ENCODE measurements around the gene ZMYND8.
"Not testable (repeated sequence)": the region's sequence is repeated elsewhere in the genome, so short reads cannot be mapped to it uniquely, and the experiment has no call there.

The ZMYND8 gene

DNA sequence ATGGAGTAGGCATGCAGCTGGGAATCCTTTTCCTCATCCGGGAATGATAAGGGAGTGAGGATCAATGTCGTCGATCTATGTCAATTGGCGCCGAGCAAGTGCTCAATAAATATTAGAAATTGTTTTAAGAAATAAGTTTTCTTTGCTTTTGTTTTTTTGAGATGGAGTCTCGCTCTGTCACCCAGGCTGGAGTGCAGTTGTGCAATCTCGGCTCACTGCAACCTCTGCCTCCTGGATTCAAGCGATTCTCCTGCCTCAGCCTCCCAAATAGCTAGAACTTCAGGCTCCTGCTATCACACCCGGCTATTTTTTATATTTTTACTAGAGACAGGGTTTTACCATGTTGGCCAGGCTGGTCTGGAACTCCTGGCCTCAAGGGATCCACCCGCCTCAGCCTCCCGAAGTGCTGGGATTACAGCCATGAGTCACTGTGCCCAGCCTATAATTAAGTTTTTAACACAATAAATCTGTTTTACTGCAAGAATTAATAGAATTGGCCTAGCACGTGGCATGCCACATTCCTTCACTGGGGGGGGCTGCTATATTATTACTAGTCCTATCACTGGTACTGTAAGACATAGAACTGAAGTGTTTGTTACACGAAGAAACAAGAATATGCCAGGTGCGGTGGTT is 92.2 kb downstream of the ZMYND8 start:
- not testable (repeated sequence) for DNase-seq (ENCODE audit: low spot score)

DNA sequence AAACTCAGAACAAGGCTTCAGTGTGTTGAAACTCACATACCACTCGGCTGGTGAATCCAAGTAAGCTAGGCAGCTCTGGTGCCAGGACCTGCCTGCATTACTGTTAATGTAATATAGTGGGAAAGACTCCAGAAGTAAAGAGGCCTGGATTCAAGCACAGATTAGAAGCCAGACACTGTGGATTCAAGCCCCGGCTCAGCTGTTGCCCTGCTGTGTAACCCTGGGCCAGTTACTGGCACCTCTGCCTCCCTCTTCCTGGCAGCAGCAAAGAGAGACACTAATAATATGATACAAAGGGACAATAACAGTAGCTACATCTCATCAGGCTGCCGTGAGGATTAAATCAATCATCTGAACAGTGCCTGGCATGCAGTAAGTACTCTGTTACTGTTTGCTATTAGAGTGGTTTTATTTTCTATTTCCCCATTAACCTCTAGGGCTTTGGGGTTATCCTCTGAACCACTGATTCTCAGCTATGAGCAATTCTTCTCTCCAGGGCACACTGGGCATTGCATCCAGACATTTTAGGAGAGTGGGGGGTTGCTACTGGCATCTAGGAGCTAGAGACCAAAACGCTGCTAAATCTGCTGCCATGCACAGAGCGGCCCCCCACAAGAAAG is 92.9 kb downstream of the ZMYND8 start:
- DNase-seq (ENCODE audit: low spot score), result no peak

DNA sequence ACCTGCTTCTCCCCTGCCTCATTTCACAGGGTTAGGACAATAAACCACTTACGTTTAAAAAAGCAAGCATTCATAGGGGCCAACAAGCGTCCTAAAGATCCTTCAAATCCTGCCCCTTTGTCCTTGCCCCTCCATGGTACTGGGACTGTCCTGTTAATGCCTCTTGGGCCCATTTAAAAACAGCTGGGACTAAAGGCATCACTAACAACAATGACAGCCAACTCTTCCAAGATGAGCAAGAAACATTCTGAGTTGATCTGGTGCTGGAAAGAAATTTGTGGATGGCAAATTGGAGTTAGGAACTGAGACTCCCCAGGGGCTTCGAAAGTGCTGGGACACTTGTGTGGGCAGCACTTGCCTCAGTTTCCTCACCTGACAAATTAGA is 93.4 kb downstream of the ZMYND8 start:
- DNase-seq (ENCODE audit: low spot score), result no peak

DNA sequence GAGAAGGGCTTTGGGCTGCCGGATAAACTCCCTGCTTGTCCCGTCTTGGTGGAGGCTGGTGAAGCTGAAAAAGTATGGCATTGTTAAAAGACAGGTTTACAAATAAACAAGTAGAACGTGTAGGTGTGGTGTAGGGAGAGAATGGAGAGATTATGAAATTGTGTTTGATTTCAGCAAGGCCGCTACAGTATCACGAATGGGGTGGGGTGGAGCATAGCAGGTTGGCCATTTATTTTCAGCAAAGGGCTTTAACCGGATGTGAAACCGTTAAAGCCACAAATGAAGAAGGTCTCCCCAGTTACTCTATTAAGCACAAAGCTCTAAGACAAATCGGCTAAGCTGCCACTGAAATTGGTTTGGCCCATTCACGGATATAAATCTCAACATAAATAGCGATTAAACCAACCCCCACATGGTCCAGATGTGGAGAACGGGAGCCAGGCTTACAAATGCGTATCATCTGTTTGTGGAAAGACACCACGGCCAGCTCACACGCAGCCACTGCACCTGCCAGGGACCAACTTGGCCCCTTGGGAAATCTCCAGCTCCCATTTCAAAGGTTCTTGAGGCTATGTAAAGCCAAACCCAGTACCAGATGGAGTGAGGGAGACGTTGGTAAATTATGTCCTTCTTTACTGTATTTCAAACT is 94.0 kb downstream of the ZMYND8 start:
- no peak for DNase-seq (ENCODE audit: low spot score)

- no peak for DNase-seq (ENCODE audit: low spot score)
Observed at GRCh38 chr20:47262008-47262364, 94.5 kb downstream of the ZMYND8 start.

DNA sequence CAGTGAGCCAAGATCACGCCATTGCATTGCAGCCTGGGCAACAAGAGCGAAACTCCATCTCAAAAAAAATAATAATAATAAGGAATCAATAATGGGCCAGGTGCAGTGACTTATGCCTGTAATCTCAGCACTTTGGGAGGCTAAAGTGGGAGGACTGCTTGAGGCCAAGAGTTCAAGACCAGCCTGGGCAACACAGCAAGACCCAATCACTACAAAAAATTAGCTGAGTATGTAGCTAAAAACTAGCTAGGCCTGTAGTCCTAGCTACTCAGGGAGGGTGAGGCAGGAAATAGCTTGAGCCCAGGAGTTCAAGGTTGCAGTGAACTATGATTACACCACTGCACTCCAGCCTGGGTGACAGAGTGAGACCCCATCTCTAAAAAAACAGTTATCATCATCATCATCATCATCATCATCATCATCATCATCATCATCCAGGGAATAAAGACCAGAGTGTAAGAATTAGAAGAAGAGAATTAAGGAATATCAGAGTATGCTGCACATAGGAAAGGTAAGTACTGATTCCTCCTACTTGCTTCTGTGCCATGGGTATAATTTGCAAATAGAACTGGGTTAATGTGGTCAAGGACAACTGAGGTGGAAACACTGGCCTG is 95.2 kb downstream of the ZMYND8 start:
- DNase-seq (ENCODE audit: low spot score), result not testable (repeated sequence)

DNA sequence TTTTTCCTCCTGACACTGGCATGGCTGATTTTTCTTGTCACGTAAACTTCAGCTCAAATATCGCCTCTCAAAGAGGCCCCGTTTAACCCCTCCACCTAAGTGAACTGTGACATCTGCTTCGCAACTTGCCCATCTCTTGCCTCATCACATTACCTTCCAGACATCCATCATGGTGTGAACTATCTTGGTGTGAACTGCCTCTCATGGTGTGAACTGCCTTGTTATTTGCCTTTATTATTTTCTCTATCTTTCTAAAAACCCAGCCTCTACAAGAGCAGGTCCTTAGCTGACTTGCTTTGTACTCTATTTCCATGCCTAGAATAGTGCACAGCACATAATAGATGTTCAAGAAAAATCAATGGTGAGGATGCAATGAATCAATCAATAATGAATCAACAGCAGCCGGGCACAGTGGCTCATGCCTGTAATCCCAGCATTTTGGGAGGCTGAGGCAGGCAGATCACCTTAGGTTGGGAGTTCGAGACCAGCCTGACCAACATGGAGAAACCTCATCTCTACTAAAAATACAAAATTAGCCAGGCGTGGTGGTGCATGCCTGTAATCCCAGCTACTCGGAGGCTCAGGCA is 95.9 kb downstream of the ZMYND8 start:
- not testable (repeated sequence) for DNase-seq (ENCODE audit: low spot score)

DNA sequence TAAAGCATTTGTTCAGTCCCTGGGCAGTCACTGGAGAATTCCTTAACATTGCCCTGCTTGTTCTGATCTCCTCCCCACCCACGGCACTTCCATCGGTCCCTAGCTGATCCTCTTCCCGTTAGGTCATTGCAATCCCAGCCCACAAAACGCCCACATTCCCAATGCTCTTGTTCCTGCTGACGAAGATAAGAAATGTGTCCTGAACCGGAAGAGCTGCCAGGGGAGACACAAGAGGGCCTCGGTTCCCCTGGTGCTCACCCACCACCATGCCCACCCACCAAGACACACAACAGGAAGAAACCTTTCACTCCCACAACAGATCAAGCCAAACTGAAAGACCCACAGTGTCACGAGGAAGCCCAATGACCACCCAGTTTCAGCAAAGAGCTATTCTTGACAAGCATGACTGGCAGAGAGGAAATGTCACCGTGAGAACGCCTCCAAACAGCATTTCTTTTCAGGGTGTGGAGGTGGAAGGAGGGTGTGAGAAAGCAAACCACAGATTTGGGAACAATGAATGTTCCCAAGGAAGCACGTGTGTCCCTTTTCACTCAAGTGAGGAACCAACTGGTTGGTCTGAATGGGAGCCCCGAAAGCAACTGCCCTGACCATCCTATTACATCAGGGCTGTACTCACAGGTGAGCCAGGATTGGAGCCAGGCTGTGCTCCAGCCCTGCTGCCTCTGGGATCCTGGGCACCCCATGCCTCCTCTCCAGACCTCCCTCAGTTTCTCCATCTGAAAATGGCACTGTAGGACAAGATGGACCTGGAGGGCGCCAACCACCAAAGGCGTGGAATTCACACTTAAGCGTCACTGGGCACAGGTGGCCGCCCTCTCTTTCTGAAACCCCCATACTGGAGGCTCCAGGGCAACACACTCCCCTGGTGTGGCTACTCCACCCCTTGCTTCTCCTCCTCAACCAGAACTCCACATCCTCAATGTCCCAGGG is 97.5 kb downstream of the ZMYND8 start:
- no peak for DNase-seq (ENCODE audit: low spot score)

DNA sequence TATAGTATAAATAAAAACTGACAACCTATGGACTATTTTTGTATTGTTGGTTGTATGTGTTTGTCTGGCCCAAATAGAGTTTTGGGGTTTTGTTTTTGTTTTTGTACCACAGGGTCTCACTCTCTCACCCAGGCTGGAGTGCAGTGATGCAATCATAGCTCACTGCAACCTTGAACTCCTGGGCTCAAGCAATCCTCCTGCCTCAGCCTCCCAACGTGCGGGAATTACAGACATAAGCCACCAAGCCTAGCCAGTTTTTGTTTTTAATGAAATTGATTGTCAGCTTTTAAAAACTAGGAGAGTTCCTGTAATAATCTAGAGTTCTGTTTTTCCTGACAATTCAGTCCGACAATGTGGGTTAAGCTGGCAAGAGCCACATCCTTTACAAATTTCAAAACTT is 98.7 kb downstream of the ZMYND8 start:
- no peak for DNase-seq (ENCODE audit: low spot score)

DNA sequence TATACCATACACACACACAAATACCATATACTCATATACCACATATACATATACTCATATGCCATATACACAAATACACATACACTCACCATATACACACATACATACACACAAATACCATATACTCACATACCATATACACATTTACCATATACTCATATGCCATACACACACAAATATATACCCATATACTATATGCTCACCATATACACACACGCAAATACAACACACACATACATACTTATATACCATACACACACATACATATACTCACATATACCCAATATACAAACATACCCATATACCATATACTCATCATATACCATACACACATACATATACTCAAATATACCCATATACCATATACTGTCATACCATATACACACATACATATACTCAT is 99.2 kb downstream of the ZMYND8 start:
- no peak for DNase-seq (ENCODE audit: low spot score)

GRCh38 chr20:47256668-47257236 is 99.7 kb downstream of the ZMYND8 start:
- DNase-seq (ENCODE audit: low spot score), result no peak

GRCh38 chr20:47253872-47254271 is 102.6 kb downstream of the ZMYND8 start:
- no peak for DNase-seq (ENCODE audit: low spot score)

DNA sequence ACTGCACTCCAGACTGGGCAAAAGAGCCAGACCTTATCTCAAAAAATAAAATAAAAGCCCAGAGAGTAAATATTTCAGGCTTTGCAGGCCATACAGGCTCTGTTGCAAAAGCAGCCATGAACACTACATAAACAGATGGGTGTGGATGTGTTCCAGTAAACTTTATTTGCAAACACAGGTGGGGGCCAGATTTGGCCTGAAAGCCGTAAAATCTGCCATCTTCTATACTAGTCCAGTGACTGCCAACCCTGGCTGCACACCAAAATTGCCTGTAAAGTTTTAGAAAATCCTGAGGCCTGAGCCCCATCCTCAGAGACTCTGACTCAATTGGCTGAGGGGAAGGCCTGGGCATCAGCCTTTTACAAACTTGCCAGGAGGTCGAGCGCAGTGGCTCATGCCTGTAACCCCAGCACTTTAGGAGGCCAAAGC is 103.6 kb downstream of the ZMYND8 start:
- DNase-seq (ENCODE audit: low spot score), result no peak

- no peak for DNase-seq (ENCODE audit: low spot score)
Observed at GRCh38 chr20:47251154-47252020, 105.1 kb downstream of the ZMYND8 start.

GRCh38 chr20:47250360-47250759 is 106.1 kb downstream of the ZMYND8 start:
- DNase-seq (ENCODE audit: low spot score), result no peak

- DNase-seq (ENCODE audit: low spot score), result no peak
Observed at GRCh38 chr20:47249913-47250312, 106.6 kb downstream of the ZMYND8 start.

- no peak for DNase-seq (ENCODE audit: low spot score)
Observed at GRCh38 chr20:47248448-47248966, 108.0 kb downstream of the ZMYND8 start.

DNA sequence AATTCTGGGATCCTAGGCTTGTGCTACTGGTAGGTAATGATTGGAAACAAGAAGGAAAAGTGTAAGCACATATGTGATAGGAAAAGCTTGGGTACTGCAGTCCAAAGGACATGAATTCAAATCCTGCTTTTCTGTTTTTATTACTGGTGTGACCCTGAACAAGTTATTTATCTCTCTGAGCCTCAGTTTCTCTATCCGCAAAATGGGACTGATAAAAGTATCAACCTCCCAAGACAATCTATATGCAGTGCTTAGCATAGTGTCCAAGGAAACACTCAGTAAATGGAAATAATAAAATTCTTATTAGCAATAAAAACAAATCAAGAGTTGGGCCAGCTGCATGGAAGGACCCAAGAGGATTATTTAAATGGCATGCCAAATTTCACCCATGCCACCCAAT is 108.5 kb downstream of the ZMYND8 start:
- DNase-seq (ENCODE audit: low spot score), result no peak

GRCh38 chr20:47246061-47246777 is 110.3 kb downstream of the ZMYND8 start:
- DNase-seq (ENCODE audit: low spot score), result no peak

Data from activated CD4-positive, alpha-beta T cell treated with anti-CD3 and anti-CD28 coated beads, Interleukin-2, Interleukin-4, amounts not matched to agents 100 ng/mL and 50 ng/mL, durations not matched to agents 16 hours and 8 hours (primary cell).